CD4-positive, alpha-beta T cell treated with Interleukin-21 for 1 hour (primary cell): Measurements from ENCODE around the gene CBLN3.
A peak's percentile ranks its signal among the peaks of the same experiment; 100 is the strongest.

ENCODE experiments used
- DNase-seq: peaks from one replicate; pipeline ENCODE4 v3.0.0-alpha.2; 2020

CBLN3 gene

GRCh38 chr14:24438223-24439097 is 9.0 kb upstream of the CBLN3 start:
- no peak for DNase-seq

DNA sequence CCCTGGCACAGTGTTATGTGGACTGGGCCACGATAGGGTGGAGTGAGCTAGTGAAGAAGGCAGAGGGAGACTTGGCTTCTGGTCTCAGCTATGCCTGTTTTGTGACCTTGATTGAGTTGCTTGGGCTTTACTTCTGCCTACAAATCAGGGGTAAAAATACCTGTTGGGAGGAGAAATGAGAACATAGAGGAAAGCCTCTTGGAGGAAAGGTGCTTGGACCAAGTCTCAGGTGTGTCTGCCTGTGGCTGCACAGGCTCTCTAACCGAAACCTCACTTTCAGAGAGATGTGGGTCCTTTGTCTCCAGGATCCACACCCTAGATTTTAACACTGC is 8.2 kb upstream of the CBLN3 start:
- no peak for DNase-seq

- no peak for DNase-seq
These were observed 7.7 kb upstream of the CBLN3 start for GRCh38 chr14:24437020-24437735.

DNA sequence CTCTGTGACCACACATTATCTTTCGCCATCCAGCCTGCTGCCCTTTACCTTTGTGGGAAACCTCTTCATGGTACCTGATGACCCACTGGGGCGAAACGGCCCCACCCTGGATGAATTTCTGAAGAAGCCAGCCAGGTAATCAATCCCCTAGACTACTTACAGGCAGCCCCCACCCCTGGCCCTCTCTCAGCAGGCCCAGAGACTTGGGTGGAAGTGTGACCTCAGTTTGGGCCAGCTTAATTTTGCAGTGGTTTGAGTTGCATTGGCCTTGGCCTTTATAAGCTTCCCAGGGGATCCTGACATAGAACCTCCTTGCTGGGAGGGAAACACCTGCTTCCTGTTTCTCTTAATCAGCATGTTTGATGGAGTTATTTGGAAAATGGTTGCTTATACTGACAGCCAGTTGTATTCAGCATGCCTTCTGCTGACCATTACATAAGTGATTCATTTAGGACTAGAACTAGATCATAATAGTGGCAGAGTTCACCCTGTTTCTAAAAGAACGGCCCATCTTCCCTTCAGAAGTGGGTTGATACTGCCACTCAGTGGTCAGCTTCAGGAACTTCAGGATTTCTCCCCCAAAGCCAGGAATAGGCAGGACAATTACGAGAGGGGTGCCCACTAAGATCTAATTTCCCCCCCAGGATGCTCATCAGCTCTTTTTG is 7.0 kb upstream of the CBLN3 start:
- peak; percentile 74 for DNase-seq

GRCh38 chr14:24435998-24436354 is 6.5 kb upstream of the CBLN3 start:
- no peak for DNase-seq

DNA sequence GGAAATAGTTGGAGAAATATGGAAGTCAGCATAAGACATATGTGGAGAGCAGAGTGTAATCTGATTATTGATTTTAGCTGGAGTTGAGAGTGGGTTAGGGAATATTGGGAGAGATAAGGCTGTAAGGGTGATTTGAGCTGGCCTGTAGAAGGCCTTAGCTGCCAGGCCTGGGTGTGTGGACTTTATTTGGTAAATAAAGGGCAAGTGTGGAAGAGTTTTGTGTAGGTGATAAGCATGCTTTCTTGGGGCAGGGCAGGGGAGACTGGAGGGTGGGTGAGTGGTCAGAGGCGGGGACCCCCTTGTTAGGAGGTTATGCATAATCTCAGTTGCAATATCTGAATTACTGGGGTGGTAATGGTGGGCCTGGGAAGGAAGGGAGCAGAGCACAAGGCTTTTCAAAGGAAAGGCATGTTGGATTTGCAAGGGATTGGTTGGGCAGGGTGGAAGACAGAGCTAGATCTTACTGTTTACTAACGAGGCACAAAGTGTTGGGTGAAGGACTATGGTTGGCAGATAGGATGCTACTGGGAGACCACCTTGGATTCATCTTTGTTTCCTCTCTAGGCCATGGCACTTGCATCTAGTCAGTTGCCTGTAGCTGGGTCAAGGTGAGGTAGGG is 5.8 kb upstream of the CBLN3 start:
- DNase-seq: no peak

GRCh38 chr14:24434676-24435075 is 5.2 kb upstream of the CBLN3 start:
- no peak for DNase-seq

- no peak for DNase-seq
These were observed 4.6 kb upstream of the CBLN3 start for GRCh38 chr14:24434036-24434435.

GRCh38 chr14:24432259-24433131 is 3.0 kb upstream of the CBLN3 start:
- DNase-seq: no peak

DNA sequence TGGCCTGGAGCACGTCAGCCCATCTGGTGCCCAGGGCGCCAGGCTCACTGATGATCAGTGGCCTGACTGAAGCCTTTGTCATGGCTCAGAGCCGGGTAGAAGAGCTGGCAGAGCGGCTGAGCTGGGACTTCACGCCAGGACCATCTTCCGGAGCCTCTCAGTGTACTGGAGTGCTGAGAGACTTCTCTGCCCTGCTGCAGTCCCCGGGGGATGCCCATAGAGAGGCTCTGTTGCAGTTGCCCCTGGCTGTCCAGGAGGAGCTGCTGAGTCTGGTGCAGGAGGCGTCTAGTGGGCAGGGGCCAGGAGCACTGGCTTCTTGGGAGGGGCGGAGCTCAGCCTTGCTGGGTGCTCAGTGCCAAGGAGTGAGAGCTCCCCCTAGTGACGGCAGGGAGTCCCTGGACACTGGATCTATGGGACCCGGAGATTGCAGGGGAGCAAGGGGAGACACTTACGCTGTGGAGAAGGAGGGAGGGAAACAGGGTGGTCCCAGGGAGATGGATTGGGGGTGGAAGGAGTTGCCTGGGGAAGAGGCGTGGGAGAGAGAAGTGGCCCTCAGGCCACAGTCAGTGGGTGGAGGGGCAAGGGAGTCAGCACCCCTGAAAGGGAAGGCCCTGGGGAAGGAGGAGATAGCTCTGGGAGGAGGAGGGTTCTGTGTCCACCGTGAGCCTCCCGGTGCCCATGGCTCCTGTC is 2.2 kb upstream of the CBLN3 start:
- DNase-seq: peak; percentile 91

DNA sequence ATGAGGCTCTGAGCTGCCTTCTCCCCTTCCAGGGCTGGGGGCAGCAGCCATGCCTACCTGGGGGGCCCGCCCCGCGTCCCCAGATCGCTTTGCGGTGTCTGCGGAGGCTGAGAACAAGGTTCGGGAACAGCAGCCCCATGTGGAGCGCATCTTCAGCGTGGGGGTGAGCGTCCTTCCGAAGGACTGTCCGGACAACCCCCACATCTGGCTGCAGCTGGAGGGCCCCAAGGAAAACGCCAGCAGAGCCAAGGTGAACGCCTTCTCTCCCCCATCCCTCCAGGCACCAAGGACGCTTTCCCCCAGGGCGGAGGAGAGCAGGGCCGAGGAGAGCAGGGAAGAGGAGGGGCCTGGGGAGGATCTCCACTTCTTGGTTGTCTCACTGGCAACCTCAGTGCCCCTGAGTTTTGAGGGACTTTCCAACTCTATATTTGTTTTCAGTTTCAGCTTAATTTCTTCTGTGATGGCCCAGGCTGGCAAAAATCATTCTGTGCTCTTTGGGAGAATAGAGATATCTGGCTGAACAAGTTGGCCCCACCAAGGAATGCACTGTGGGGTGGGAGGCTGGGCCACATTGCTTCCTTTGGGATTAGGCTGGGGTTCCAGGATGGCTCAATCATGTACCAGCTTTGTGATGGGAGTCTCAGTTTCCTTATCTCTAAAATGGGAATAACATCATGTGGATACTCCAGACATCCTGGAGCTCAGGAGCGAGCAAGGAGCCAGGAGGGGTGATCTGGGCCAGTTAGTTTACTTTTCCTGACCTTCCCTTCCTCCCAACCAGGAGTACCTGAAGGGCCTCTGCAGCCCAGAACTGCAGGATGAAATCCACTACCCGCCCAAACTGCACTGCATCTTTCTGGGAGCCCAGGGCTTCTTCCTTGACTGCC is 1.5 kb upstream of the CBLN3 start:
- DNase-seq: peak; percentile 72

- peak; percentile 52 for DNase-seq
These were observed 744 bp upstream of the CBLN3 start for GRCh38 chr14:24430143-24430681.

GRCh38 chr14:24428628-24429394 is 657 bp downstream of the CBLN3 start:
- no peak for DNase-seq

GRCh38 chr14:24427537-24428508 is 1.6 kb downstream of the CBLN3 start:
- no peak for DNase-seq

DNA sequence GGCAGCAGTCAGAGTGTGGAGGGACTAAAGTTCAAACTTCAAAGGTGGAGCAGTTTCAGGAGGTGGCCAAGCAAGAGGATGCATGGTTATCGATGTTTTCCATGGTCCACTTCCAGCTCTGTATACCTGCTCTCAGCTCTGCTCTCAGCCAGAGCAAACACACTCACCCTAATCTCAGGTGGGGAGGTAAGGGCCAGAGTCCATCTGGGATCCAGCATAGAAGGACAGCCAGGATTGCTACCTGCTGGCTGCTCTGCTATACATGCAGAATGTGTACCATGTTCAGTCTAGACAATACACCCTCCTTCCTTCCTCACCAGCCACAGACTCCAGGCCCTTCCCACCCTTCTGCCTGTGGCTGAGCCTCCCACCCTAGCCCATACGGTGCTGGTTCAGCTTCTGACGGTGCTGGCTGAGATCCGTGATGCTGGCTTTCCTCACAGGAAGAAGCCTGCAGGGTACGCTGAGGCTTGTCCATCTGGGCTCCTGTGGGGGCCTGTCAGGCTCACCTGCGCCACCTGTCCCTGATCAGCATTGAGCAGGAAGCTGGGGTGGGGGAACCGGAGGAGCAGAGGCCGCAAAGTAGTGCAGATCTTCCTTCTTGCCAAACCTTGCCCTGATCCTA is 2.4 kb downstream of the CBLN3 start:
- peak; percentile 29 for DNase-seq

DNA sequence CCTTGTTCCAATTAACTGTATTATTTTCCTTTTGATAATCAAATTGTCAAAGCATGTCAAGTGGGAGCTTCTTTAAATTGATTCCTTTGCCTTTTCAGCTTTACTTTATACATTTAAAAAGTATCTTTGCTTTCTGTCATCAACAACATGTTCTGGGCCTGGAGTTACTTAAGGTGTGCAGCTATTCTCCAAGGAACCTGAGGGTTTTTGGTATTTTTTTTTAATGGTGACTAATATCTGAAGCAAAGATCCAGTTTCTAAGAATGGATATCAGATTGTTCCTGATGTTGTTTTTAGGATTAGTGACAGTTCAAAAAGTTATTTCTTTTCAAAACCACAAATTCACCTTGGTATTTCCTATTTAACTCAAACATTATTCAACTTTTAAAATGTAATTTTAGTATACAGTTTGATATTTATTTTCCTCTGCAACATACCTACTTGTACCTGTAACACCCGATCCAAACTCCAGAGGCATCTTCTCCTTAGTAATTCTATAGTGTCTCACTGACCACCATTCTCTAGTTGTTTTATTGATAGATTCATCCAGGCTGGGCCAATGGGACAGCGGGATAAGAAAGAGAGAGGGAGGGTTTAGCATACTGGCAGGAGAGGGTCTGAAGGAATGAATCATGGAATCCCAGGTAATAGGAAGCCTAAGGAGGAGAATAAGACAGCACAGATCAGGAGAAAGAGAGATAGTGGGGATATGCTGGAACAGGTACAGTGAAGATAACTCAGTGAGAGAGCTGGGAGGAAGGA is 3.1 kb downstream of the CBLN3 start:
- no peak for DNase-seq

DNA sequence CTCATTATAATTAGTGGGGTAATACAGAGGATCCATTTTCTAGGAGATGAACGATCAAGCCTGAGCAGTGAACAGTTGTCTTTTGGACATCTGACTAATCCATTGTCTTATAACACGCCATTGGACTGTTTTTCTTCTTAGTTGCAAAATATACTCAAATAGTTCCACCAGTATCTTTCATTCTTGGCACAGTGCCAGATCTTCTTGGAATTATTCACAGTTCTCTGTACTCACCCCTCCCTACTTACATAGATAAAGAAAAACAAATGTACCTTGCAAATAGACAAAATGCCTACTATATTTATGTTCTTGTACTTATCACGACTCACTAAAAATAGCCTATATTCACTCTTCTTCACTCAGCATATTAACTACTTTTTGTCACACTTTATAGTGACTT is 3.8 kb downstream of the CBLN3 start:
- peak; percentile 46 for DNase-seq
